K562 (cell line): ENCODE measurements around the gene ENG.

Experiments
- CCAR2 ChIP-seq: fragments of 200-400 bp; formaldehyde crosslinking; IDR thresholded peaks from 2 replicates; pipeline ENCODE4 v1.6.1; 2017; ENCODE audit warnings: mild to moderate bottlenecking, low read depth, low read length
- PATZ1 ChIP-seq: fragments of 250-450 bp; sonication (Bioruptor Pico); IDR thresholded peaks from 2 replicates; pipeline ENCODE4 v1.5.0; 2020; ENCODE audit warnings: mild to moderate bottlenecking, borderline replicate concordance
- PHB2 ChIP-seq: fragments of 450-650 bp; IDR thresholded peaks from 2 replicates; pipeline ENCODE4 v1.6.1; 2017; ENCODE audit warnings: low read depth
- RAD21 ChIP-seq, 2 experiments: fragments of 250-450 bp in 1 of 2; fragments of 450-650 bp in 1 of 2; sonication (Bioruptor Pico) in 1 of 2; formaldehyde crosslinking in 1 of 2; IDR thresholded peaks in 1 of 2; conservative IDR thresholded peaks in 1 of 2; 2 replicates each; pipeline versions ENCODE4 v1.4.0 to v1.8.0; 2020 to 2022; ENCODE audit warnings: mild to moderate bottlenecking in 2 of 2, moderate library complexity in 1 of 2
- ZBTB8A ChIP-seq: fragments of 450-650 bp; IDR thresholded peaks from 2 replicates; pipeline ENCODE4 v1.6.1; 2018; ENCODE audit warnings: mild to moderate bottlenecking, moderate library complexity; ENCODE audit not compliant: partially characterized antibody
- ZNF511 ChIP-seq: sonication (generic); formaldehyde crosslinking; IDR thresholded peaks from 2 replicates; pipeline ENCODE4 v1.8.0; 2022; ENCODE audit warnings: mild to moderate bottlenecking, missing genetic modification reagents
- TF ChIP-seq, protein P1 (sequence below): fragments of 200-800 bp; sonication (Bioruptor generic); IDR thresholded peaks from 2 replicates; pipeline ENCODE4 v1.6.1; 2017; ENCODE audit warnings: missing genetic modification characterization, missing compliant biosample characterization
- TF ChIP-seq, protein P2 (sequence below), 3 experiments: IDR thresholded peaks in 2 of 3; conservative IDR thresholded peaks in 1 of 3; 2 replicates each; pipeline ENCODE4 v1.5.1; 2011 to 2012; ENCODE audit warnings: low read length in 3 of 3, mild to moderate bottlenecking in 3 of 3, control low read depth in 2 of 3, improper control_type of control experiment in 1 of 3, inconsistent platforms in 1 of 3, low read depth in 1 of 3, mixed read lengths in 1 of 3, moderate library complexity in 1 of 3; ENCODE audit not compliant: insufficient read depth in 2 of 3

- TF ChIP-seq, protein P1, sequence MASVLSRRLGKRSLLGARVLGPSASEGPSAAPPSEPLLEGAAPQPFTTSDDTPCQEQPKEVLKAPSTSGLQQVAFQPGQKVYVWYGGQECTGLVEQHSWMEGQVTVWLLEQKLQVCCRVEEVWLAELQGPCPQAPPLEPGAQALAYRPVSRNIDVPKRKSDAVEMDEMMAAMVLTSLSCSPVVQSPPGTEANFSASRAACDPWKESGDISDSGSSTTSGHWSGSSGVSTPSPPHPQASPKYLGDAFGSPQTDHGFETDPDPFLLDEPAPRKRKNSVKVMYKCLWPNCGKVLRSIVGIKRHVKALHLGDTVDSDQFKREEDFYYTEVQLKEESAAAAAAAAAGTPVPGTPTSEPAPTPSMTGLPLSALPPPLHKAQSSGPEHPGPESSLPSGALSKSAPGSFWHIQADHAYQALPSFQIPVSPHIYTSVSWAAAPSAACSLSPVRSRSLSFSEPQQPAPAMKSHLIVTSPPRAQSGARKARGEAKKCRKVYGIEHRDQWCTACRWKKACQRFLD = no peak
- TF ChIP-seq, protein P2, sequence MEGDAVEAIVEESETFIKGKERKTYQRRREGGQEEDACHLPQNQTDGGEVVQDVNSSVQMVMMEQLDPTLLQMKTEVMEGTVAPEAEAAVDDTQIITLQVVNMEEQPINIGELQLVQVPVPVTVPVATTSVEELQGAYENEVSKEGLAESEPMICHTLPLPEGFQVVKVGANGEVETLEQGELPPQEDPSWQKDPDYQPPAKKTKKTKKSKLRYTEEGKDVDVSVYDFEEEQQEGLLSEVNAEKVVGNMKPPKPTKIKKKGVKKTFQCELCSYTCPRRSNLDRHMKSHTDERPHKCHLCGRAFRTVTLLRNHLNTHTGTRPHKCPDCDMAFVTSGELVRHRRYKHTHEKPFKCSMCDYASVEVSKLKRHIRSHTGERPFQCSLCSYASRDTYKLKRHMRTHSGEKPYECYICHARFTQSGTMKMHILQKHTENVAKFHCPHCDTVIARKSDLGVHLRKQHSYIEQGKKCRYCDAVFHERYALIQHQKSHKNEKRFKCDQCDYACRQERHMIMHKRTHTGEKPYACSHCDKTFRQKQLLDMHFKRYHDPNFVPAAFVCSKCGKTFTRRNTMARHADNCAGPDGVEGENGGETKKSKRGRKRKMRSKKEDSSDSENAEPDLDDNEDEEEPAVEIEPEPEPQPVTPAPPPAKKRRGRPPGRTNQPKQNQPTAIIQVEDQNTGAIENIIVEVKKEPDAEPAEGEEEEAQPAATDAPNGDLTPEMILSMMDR (IDR thresholded peaks at IDR 0.05 in 2 of 3, conservative IDR thresholded peaks at IDR 0.05 in 1 of 3; ENCODE audit: insufficient read depth in 2 of 3, low read depth in 1 of 3, low read length in 3 of 3) = no peak
- TF ChIP-seq ZNF511 (CRISPR knock-in tag) = no peak
- no peak for TF ChIP-seq RAD21 (CRISPR knock-in tag; conservative IDR thresholded peaks at IDR 0.05 in 1 of 2, IDR thresholded peaks at IDR 0.05 in 1 of 2)
- no peak for TF ChIP-seq ZBTB8A
- TF ChIP-seq CCAR2 = no peak
- TF ChIP-seq PATZ1 = no peak
- TF ChIP-seq PHB2 = no peak
Measured at GRCh38 chr9:127885508-127886281, 31.2 kb upstream of the ENG start.
